Neural progenitor cell (in vitro differentiated cells): ENCODE measurements around the gene TRAM2. TPM values are rescaled to one million over a fixed set of nuclear protein-coding genes. Genes with fewer than 3 reads are reported as not detected.

Source experiments
- DNase-seq: peaks from one replicate; pipeline ENCODE4 v3.0.0-alpha.2; 2016; ENCODE audit warnings: low spot score
- H2AFZ ChIP-seq: fragments of 200-600 bp; sonication (generic); replicated peaks from 2 replicates; pipeline ENCODE4 v1.6.1; 2016; ENCODE audit warnings: antibody characterized with exemption
- H3F3A ChIP-seq: fragments of 200-600 bp; sonication (generic); 2 replicates; pipeline ENCODE4 v1.6.1; 2016; ENCODE audit warnings: antibody characterized with exemption, low read depth
- H3K27ac ChIP-seq: fragments of 200-600 bp; sonication (generic); 2 replicates; pipeline ENCODE4 v1.5.1; 2016; ENCODE audit warnings: mild to moderate bottlenecking
- H3K27me3 ChIP-seq: fragments of 200-600 bp; sonication (generic); 2 replicates; pipeline ENCODE4 v1.6.1; 2016; ENCODE audit warnings: mild to moderate bottlenecking, moderate library complexity
- H3K36me3 ChIP-seq: fragments of 200-600 bp; sonication (generic); 2 replicates; pipeline ENCODE4 v1.5.1; 2016
- H3K4me1 ChIP-seq: fragments of 200-600 bp; sonication (generic); 2 replicates; pipeline ENCODE4 v1.6.1; 2016; ENCODE audit warnings: mixed run types
- H3K4me2 ChIP-seq: fragments of 200-600 bp; sonication (generic); 2 replicates; pipeline ENCODE4 v1.6.1; 2016
- H3K4me3 ChIP-seq: fragments of 200-600 bp; sonication (generic); 2 replicates; pipeline ENCODE4 v1.5.1; 2016
- H3K79me2 ChIP-seq: fragments of 200-600 bp; sonication (generic); 2 replicates; pipeline ENCODE4 v1.6.1; 2016; ENCODE audit warnings: low read depth
- H3K9ac ChIP-seq: fragments of 200-600 bp; sonication (generic); 2 replicates; pipeline ENCODE4 v1.6.1; 2016
- H3K9me3 ChIP-seq: fragments of 200-600 bp; sonication (generic); 2 replicates; pipeline ENCODE4 v1.5.1; 2016; ENCODE audit warnings: low read depth
- H4K20me1 ChIP-seq: fragments of 200-600 bp; sonication (generic); 2 replicates; pipeline ENCODE4 v1.6.1; 2016; ENCODE audit warnings: low read depth
- H3K27ac Mint-ChIP-seq: 3 replicates; pipeline ENCODE4 v1.8.0; 2021; ENCODE audit warnings: mixed read lengths
- H3K27me3 Mint-ChIP-seq: 2 replicates; pipeline ENCODE4 v1.8.0; 2022; ENCODE audit warnings: low read depth, mild to moderate bottlenecking, inconsistent platforms, moderate library complexity, mixed read lengths; ENCODE audit not compliant: insufficient read depth
- H3K36me3 Mint-ChIP-seq: 3 replicates; pipeline ENCODE4 v1.8.0; 2021; ENCODE audit warnings: mixed read lengths
- H3K4me1 Mint-ChIP-seq: 3 replicates; pipeline ENCODE4 v1.8.0; 2021; ENCODE audit warnings: mixed read lengths
- H3K4me3 Mint-ChIP-seq: 3 replicates; pipeline ENCODE4 v1.8.0; 2021; ENCODE audit warnings: mild to moderate bottlenecking, moderate library complexity, mixed read lengths
- H3K9me3 Mint-ChIP-seq: 3 replicates; pipeline ENCODE4 v1.8.0; 2020; ENCODE audit warnings: mixed read lengths
- EZH2 ChIP-seq: fragments of 200-600 bp; sonication (generic); IDR thresholded peaks from 2 replicates; pipeline ENCODE4 v1.6.1; 2017; ENCODE audit warnings: antibody characterized with exemption, mild to moderate bottlenecking, moderate library complexity
- EZH2phosphoT487 ChIP-seq: fragments of 200-600 bp; sonication (generic); IDR thresholded peaks from 2 replicates; pipeline ENCODE4 v1.6.1; 2017; ENCODE audit warnings: antibody characterized with exemption
- total RNA-seq: library from RNA; depleted of rRNA; stranded (reverse); fragments of >200 nt; gene quantifications from 2 replicates; pipeline ENCODE4 v1.2.3, GENCODE V29; 2015; ENCODE audit warnings: low replicate concordance
- TF ChIP-seq, protein P1 (sequence below): fragments of 200-600 bp; sonication (generic); IDR thresholded peaks from 2 replicates; pipeline ENCODE4 v1.5.1; 2017; ENCODE audit warnings: antibody characterized with exemption, mild to moderate bottlenecking

The TRAM2 gene
- total RNA-seq, 1 donor from 2014 or later = 12.3 TPM

DNA sequence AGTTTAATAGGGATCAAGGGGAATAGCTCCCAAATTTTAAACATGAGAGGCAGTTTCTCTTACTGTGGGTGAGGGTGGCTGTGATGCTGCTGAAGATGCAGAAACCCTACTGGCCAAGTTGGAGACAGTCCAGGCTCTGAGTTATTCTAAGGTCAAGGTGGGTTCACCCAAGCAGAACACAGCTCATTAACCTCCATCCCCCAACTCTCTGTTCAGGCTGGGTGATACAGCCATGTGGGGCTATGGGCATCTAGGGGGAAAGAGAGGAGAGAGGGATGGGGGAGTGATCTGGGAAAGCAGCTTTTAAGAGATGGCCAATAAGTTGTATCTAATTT is 18.9 kb upstream of the TRAM2 start:
- H3K36me3 ChIP-seq = no peaks in the 10 kb centered on the region
- no peak for DNase-seq
- peaks cover 38% of the 10 kb centered on the region for H3K4me1 Mint-ChIP-seq
- H2AFZ ChIP-seq = no peak overlapping the region
- TF ChIP-seq EZH2 (no peak), EZH2phosphoT487 (no peak)
- TF ChIP-seq, protein P1, sequence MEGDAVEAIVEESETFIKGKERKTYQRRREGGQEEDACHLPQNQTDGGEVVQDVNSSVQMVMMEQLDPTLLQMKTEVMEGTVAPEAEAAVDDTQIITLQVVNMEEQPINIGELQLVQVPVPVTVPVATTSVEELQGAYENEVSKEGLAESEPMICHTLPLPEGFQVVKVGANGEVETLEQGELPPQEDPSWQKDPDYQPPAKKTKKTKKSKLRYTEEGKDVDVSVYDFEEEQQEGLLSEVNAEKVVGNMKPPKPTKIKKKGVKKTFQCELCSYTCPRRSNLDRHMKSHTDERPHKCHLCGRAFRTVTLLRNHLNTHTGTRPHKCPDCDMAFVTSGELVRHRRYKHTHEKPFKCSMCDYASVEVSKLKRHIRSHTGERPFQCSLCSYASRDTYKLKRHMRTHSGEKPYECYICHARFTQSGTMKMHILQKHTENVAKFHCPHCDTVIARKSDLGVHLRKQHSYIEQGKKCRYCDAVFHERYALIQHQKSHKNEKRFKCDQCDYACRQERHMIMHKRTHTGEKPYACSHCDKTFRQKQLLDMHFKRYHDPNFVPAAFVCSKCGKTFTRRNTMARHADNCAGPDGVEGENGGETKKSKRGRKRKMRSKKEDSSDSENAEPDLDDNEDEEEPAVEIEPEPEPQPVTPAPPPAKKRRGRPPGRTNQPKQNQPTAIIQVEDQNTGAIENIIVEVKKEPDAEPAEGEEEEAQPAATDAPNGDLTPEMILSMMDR = no peak
- no peaks in the 10 kb centered on the region for H3K79me2 ChIP-seq
- no peaks in the 10 kb centered on the region for H3K9me3 Mint-ChIP-seq
- H3K27ac ChIP-seq = no peak overlapping the region
- no peaks in the 10 kb centered on the region for H3K36me3 Mint-ChIP-seq
- H3K4me2 ChIP-seq = no peak overlapping the region
- no peaks in the 10 kb centered on the region for H3K27me3 Mint-ChIP-seq
- H3K4me3 ChIP-seq = no peak overlapping the region
- H3K9ac ChIP-seq = no peak overlapping the region
- peaks cover 11% of the 10 kb centered on the region for H3F3A ChIP-seq
- peak overlapping the region; percentile 13 for H3K4me3 Mint-ChIP-seq
- H3K27ac Mint-ChIP-seq = peak overlapping the region; percentile 81
- no peaks in the 10 kb centered on the region for H3K27me3 ChIP-seq
- H3K9me3 ChIP-seq = no peaks in the 10 kb centered on the region
- H3K4me1 ChIP-seq = peaks cover 10% of the 10 kb centered on the region
- no peaks in the 10 kb centered on the region for H4K20me1 ChIP-seq

DNA sequence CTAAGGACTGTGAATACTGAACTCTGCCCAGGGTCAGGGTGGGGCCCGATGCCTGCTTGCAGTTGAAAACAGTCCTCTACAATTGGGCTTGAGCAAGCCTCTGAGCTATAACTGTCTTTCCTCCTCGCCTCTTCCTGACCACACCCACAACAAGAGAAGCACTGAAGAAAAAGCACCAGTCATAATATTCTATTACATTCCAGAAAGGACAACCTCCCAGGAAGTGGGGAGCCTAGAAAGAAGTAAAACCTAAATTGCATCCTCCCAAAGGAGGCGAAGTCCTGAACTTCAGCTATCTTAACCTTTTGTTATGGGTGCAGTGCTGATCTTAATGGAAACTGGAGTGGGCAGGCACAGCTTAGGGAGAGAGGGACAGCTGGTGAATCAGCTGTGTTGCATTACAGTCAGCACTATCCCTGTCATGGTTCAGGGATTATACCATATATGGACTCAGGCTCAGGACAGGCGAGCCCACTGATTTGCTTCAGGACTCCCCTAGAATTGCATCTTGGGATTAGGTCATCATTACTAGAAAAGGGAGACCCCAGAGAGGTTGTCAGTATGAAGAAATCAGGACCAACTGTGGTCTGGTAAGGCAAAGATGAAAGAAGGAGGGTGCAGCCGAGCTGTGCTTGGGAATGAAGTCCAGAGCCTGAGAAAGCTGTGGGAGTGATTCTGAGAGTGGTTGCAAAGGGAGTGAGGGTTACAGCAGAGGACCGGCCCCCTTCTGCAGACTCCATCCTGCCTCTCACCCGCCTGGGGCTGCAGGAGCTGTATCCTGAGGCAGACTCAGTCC is 18.3 kb upstream of the TRAM2 start:
- Histone ChIP-seq H3K36me3 (no peaks in the 10 kb centered on the region), H3K4me1 (peaks cover 10% of the 10 kb centered on the region), H3K9ac (no peak overlapping the region), H3K27me3 (no peaks in the 10 kb centered on the region), H3K9me3 (no peaks in the 10 kb centered on the region), H3K4me2 (peak overlapping the region; percentile 19), H2AFZ (peak overlapping the region; percentile 6), H4K20me1 (no peaks in the 10 kb centered on the region), H3K27ac (no peak overlapping the region), H3F3A (peaks cover 11% of the 10 kb centered on the region), H3K4me3 (no peak overlapping the region), H3K79me2 (no peaks in the 10 kb centered on the region)
- Mint-ChIP-seq H3K9me3 (no peaks in the 10 kb centered on the region), H3K27me3 (no peaks in the 10 kb centered on the region), H3K4me1 (peaks cover 38% of the 10 kb centered on the region), H3K4me3 (peak overlapping the region; percentile 13), H3K36me3 (no peaks in the 10 kb centered on the region), H3K27ac (peak overlapping the region; percentile 81)
- TF ChIP-seq EZH2phosphoT487 (no peak), EZH2 (no peak)
- TF ChIP-seq, protein P1 = no peak
- DNase-seq = peak; percentile 64

DNA sequence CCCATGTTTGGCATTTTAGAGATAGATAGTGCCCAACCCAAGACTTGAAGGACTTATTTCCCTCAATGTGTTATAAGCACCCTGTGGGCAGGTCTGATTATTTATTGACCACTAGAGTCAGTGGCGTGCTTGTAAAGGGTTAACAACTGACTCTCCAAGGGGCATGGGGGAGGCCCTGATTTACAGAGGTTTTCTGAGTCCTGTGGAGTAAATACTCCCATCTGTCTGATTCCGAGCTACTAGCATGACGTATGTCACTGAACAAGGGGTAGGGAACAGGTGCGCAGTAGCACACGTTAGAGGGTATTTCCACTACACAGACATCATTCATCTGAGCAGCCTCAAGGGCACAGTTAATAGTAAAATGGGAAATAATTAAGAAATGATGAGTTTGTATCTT is 17.4 kb upstream of the TRAM2 start:
- H3K27ac Mint-ChIP-seq = peak overlapping the region; percentile 57
- H3K36me3 Mint-ChIP-seq = no peaks in the 10 kb centered on the region
- H3K9me3 ChIP-seq = no peaks in the 10 kb centered on the region
- peaks cover 38% of the 10 kb centered on the region for H3K4me1 Mint-ChIP-seq
- no peaks in the 10 kb centered on the region for H3K36me3 ChIP-seq
- no peak overlapping the region for H3K27ac ChIP-seq
- no peaks in the 10 kb centered on the region for H3K27me3 Mint-ChIP-seq
- H3K9me3 Mint-ChIP-seq = no peaks in the 10 kb centered on the region
- no peaks in the 10 kb centered on the region for H4K20me1 ChIP-seq
- no peak overlapping the region for H2AFZ ChIP-seq
- peaks cover 11% of the 10 kb centered on the region for H3F3A ChIP-seq
- peaks cover 11% of the 10 kb centered on the region for H3K4me1 ChIP-seq
- H3K9ac ChIP-seq = no peak overlapping the region
- H3K4me3 ChIP-seq = no peak overlapping the region
- no peak overlapping the region for H3K4me2 ChIP-seq
- H3K4me3 Mint-ChIP-seq = peak overlapping the region; percentile 25
- no peaks in the 10 kb centered on the region for H3K27me3 ChIP-seq
- H3K79me2 ChIP-seq = no peaks in the 10 kb centered on the region
- no peak for DNase-seq
- TF ChIP-seq EZH2 = no peak
- TF ChIP-seq EZH2phosphoT487 = no peak
- TF ChIP-seq, protein P1 = no peak
